HUES6 (cell line): ENCODE results near the gene SRC.

Source experiments
- H3K27ac ChIP-seq: 2 replicates; pipeline ENCODE4 v1.7.0; 2013; ENCODE audit warnings: low read depth, mild to moderate bottlenecking, low read length, inconsistent platforms
- H3K27me3 ChIP-seq: 2 replicates; pipeline ENCODE4 v1.6.1; 2013; ENCODE audit warnings: low read length; ENCODE audit not compliant: control insufficient read depth, insufficient read depth
- H3K36me3 ChIP-seq: 2 replicates; pipeline ENCODE4 v1.6.1; 2013; ENCODE audit warnings: low read length; ENCODE audit not compliant: control insufficient read depth, insufficient read depth
- H3K4me1 ChIP-seq: 2 replicates; pipeline ENCODE4 v1.6.1; 2013; ENCODE audit warnings: low read length; ENCODE audit not compliant: control insufficient read depth, insufficient read depth
- H3K4me3 ChIP-seq: 2 replicates; pipeline ENCODE4 v1.5.1; 2013; ENCODE audit warnings: low read depth, low read length
- H3K9ac ChIP-seq: one replicate; pipeline ENCODE4 v1.6.1; 2013; ENCODE audit warnings: mild to moderate bottlenecking, low read length
- H3K9me3 ChIP-seq: 2 replicates; pipeline ENCODE4 v1.6.1; 2013; ENCODE audit warnings: low read depth, low read length; ENCODE audit not compliant: control insufficient read depth, insufficient read depth

The SRC gene

GRCh38 chr20:37413023-37413334 is 67.0 kb downstream of the SRC start:
- peaks cover 39% of the 10 kb centered on the region for H3K27me3 ChIP-seq

DNA sequence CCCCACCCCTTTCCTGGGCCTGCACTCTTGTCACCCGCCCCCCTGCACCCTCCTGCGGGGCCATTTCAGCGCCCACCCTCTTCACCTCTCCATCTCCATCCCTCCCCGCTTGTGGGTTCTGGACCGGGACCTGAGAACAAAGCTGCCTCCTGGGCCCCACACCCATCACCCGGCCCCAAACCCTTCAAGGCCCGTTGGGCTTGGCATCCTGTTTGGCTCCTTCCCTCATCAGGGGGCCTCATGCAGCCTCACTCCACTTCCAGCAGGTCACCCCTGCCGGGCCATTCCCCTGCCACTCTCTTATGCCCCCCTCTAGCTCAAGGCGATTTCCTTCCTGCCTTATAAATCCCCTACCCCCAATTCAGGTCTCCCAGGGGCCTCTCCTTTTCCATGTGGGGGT is 67.4 kb downstream of the SRC start:
- Histone ChIP-seq H3K4me1 (peaks cover 59% of the 10 kb centered on the region), H3K9me3 (no peaks in the 10 kb centered on the region), H3K27me3 (peaks cover 41% of the 10 kb centered on the region), H3K9ac (no peak overlapping the region), H3K4me3 (no peak overlapping the region), H3K27ac (no peak overlapping the region), H3K36me3 (no peaks in the 10 kb centered on the region)

More at GRCh38 chr20:37413023-37413334, 67.0 kb downstream of the SRC start:
- peaks cover 57% of the 10 kb centered on the region for H3K4me1 ChIP-seq
- H3K9me3 ChIP-seq, result no peaks in the 10 kb centered on the region
- no peak overlapping the region for H3K9ac ChIP-seq
- H3K27ac ChIP-seq, result no peak overlapping the region
- no peaks in the 10 kb centered on the region for H3K36me3 ChIP-seq
- no peak overlapping the region for H3K4me3 ChIP-seq

DNA sequence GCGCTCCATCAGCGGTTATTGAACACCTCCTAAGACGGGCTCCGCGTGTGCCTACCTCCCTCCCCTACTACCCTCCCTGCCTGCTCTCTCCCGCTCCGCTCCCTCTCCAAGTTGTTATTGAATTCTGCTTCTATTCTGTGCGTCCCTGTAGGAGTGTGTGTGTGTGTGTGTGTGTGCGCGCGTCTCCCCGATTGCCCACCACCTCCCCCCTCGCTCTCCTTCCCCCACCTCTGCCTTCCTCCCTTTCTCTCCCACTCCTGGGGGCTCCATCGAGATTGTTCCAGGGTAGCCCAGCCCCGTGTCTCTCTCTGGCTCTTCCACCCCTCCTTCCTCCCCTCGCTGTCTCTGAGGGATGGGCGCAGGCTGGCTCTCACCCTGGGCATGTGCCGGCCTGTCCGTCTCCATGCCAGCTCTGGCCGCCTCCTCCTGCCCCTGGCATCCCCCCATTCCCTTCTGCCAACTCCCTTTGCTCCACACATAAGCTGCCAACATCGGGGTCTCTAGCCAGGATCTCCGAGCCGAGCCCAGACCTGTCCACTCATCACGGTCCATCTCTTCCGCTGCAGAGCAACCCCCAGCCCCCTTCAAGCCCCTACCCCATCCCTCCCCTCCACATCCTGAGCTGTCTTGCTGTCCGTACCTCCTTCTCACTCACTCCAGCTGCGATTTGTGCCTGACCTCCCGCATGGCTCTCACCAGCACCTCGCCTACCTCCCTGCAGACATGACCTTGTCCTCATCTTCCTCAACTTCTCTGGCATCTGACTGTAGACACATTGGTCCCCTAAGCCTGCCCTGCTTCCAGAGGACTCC is 68.5 kb downstream of the SRC start:
- H3K27ac ChIP-seq, result no peak overlapping the region
- H3K36me3 ChIP-seq, result no peaks in the 10 kb centered on the region
- H3K4me3 ChIP-seq, result no peak overlapping the region
- H3K27me3 ChIP-seq, result peaks cover 51% of the 10 kb centered on the region
- no peak overlapping the region for H3K9ac ChIP-seq
- no peaks in the 10 kb centered on the region for H3K9me3 ChIP-seq
- peaks cover 50% of the 10 kb centered on the region for H3K4me1 ChIP-seq

GRCh38 chr20:37415118-37416085 is 69.5 kb downstream of the SRC start:
- Histone ChIP-seq H3K27ac (no peak overlapping the region), H3K4me3 (no peak overlapping the region), H3K36me3 (no peaks in the 10 kb centered on the region), H3K9me3 (no peaks in the 10 kb centered on the region), H3K9ac (no peak overlapping the region), H3K4me1 (peaks cover 58% of the 10 kb centered on the region), H3K27me3 (peaks cover 51% of the 10 kb centered on the region)

DNA sequence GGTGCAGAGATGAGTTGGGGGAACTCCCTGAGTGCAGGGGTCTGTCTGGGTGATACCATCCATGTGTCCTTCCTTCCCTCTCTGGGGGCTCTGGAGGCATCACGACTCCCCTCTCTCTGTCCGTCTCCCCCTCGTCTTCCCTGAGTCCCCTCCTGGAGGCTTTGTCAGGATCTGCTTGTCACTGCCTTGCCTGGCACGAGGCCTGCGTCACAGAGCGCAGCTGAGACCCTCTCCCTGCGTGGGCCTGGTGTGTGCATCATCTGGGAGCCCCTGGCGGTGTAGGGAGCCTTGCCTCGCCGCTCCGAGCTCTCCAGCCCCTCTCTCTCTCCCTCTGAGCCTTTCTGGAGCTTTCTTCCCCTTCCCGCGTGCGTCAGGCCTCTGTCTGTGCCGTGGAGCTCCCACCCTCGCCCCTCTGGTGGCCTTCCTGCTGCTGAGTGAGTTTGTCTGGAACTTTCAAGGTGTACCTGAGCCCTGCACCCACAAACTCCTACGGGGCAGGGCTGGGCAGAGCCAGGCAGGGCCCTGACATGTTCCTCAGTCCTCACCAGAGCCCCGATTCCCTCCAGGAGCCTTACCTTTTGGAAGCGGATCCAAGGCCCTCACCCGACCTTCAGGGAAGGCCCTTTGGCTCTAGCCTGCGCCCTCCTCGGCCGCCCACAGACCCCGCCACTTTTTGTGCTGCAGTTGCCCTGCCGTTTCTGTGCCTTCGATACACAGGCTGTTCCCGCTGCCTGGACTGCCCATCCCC is 70.3 kb downstream of the SRC start:
- peaks cover 56% of the 10 kb centered on the region for H3K4me1 ChIP-seq
- no peaks in the 10 kb centered on the region for H3K36me3 ChIP-seq
- H3K9ac ChIP-seq, result no peak overlapping the region
- H3K27me3 ChIP-seq, result peaks cover 51% of the 10 kb centered on the region
- no peaks in the 10 kb centered on the region for H3K9me3 ChIP-seq
- no peak overlapping the region for H3K27ac ChIP-seq
- no peak overlapping the region for H3K4me3 ChIP-seq

DNA sequence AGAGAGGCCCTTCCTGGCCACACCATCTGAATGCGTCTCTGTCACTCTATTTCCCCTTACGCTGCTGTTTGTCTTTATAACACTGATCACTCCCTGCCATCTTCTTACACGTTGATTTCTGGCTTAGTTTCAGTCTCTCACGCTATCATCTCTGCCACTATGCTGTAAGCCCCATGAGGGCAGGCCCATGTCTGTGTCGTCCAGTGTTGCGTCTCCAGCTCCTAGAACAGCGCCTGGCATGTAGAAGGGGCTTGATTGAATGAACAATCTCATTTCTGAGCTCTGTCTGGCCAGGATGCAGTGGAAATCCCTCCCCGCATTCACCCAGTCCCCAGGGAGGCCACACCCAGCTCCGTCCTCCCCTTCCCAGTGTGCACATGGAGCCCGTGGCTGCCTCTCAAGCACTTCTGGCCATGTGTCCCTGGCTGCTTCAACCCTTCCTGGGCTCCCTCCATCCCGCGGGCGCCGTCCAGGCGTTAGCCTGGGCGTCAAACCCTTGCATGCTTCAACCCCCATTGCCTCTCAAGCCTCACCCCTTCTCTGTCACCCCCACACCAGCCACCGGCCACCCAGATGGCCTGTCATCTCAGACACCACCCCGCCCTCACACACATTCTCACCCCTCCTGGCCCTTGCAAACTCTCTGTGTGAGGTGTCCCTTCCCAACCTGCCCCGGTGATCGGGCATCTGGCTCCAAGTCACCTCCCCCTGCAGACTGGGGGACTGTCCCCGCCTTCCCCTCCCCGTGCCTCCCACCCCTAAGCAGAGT is 71.1 kb downstream of the SRC start:
- Histone ChIP-seq H3K4me1 (peaks cover 57% of the 10 kb centered on the region), H3K27ac (no peak overlapping the region), H3K4me3 (no peak overlapping the region), H3K36me3 (no peaks in the 10 kb centered on the region), H3K9ac (no peak overlapping the region), H3K9me3 (no peaks in the 10 kb centered on the region), H3K27me3 (peaks cover 50% of the 10 kb centered on the region)

GRCh38 chr20:37417617-37418467 is 71.9 kb downstream of the SRC start:
- H3K27me3 ChIP-seq, result peaks cover 46% of the 10 kb centered on the region
- no peaks in the 10 kb centered on the region for H3K36me3 ChIP-seq
- no peak overlapping the region for H3K9ac ChIP-seq
- H3K4me3 ChIP-seq, result no peak overlapping the region
- peaks cover 53% of the 10 kb centered on the region for H3K4me1 ChIP-seq
- H3K27ac ChIP-seq, result no peak overlapping the region
- H3K9me3 ChIP-seq, result no peaks in the 10 kb centered on the region

- Histone ChIP-seq H3K27me3 (peaks cover 38% of the 10 kb centered on the region), H3K4me3 (no peak overlapping the region), H3K4me1 (peaks cover 49% of the 10 kb centered on the region)
These were observed 72.7 kb downstream of the SRC start for GRCh38 chr20:37418591-37419109.

GRCh38 chr20:37419307-37419706 is 73.4 kb downstream of the SRC start:
- H3K36me3 ChIP-seq, result no peaks in the 10 kb centered on the region
- H3K4me3 ChIP-seq, result no peak overlapping the region
- no peak overlapping the region for H3K27ac ChIP-seq
- no peaks in the 10 kb centered on the region for H3K9me3 ChIP-seq
- peaks cover 37% of the 10 kb centered on the region for H3K27me3 ChIP-seq
- peaks cover 44% of the 10 kb centered on the region for H3K4me1 ChIP-seq
- no peak overlapping the region for H3K9ac ChIP-seq

More at GRCh38 chr20:37418591-37419109, 72.7 kb downstream of the SRC start:
- Histone ChIP-seq H3K27ac (no peak overlapping the region), H3K9ac (no peak overlapping the region), H3K9me3 (no peaks in the 10 kb centered on the region), H3K36me3 (no peaks in the 10 kb centered on the region)
